Measurements from ENCODE around the gene STK4. TPM values are rescaled to one million over a fixed set of nuclear protein-coding genes. Genes with fewer than 3 reads are reported as not detected.

STK4 gene
- total RNA-seq, 1 experiment from 2014 or later: 41.2 TPM

GRCh38 chr20:45117581-45117980 lies 151.3 kb downstream of the STK4 start:
- H3K27ac Mint-ChIP-seq: no peak overlapping the region
- H3K27me3 Mint-ChIP-seq (ENCODE audit: low read depth): peaks cover 14% of the 10 kb centered on the region; the same call in 1 of the 2 replicates
- H3K4me1 Mint-ChIP-seq: peaks cover 8% of the 10 kb centered on the region; the same call in 1 of the 2 replicates
- no peaks in the 10 kb centered on the region for H3K36me3 Mint-ChIP-seq
- CTCF ChIA-PET: interaction anchor here (0.9 to 2.0 kb wide), 5 partner anchors 21 to 194 kb away, joined by 3 to 12 read pairs (median 4); no protein-coding TSS in a partner anchor
- H3K4me3 Mint-ChIP-seq: no peak overlapping the region
- H3K9me3 Mint-ChIP-seq: no peaks in the 10 kb centered on the region
- ATAC-seq (peak; percentile 44; the same call in 1 of the 2 replicates), DNase-seq (ENCODE audit: low spot score) (no peak)
- POLR2A ChIA-PET: no interaction called here
- TF ChIP-seq FOXP4 (CRISPR knock-in tag; IDR thresholded peaks at IDR 0.05) (no peak), CREB1 (CRISPR knock-in tag; IDR thresholded peaks at IDR 0.05) (no peak), GABPB1 (CRISPR knock-in tag; IDR thresholded peaks at IDR 0.05) (no peak), MYBL2 (CRISPR knock-in tag; IDR thresholded peaks at IDR 0.05) (no peak), KAT7 (CRISPR knock-in tag; IDR thresholded peaks at IDR 0.05; ENCODE audit: borderline replicate concordance) (no peak), ETV6 (CRISPR knock-in tag; IDR thresholded peaks at IDR 0.05) (no peak)
- TF ChIP-seq, protein P1, sequence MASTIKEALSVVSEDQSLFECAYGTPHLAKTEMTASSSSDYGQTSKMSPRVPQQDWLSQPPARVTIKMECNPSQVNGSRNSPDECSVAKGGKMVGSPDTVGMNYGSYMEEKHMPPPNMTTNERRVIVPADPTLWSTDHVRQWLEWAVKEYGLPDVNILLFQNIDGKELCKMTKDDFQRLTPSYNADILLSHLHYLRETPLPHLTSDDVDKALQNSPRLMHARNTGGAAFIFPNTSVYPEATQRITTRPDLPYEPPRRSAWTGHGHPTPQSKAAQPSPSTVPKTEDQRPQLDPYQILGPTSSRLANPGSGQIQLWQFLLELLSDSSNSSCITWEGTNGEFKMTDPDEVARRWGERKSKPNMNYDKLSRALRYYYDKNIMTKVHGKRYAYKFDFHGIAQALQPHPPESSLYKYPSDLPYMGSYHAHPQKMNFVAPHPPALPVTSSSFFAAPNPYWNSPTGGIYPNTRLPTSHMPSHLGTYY (CRISPR knock-in tag; IDR thresholded peaks at IDR 0.05): no peak
- TF ChIP-seq, protein P2, sequence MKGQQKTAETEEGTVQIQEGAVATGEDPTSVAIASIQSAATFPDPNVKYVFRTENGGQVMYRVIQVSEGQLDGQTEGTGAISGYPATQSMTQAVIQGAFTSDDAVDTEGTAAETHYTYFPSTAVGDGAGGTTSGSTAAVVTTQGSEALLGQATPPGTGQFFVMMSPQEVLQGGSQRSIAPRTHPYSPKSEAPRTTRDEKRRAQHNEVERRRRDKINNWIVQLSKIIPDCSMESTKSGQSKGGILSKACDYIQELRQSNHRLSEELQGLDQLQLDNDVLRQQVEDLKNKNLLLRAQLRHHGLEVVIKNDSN (CRISPR knock-in tag; IDR thresholded peaks at IDR 0.05): no peak
- TF ChIP-seq, protein P3, sequence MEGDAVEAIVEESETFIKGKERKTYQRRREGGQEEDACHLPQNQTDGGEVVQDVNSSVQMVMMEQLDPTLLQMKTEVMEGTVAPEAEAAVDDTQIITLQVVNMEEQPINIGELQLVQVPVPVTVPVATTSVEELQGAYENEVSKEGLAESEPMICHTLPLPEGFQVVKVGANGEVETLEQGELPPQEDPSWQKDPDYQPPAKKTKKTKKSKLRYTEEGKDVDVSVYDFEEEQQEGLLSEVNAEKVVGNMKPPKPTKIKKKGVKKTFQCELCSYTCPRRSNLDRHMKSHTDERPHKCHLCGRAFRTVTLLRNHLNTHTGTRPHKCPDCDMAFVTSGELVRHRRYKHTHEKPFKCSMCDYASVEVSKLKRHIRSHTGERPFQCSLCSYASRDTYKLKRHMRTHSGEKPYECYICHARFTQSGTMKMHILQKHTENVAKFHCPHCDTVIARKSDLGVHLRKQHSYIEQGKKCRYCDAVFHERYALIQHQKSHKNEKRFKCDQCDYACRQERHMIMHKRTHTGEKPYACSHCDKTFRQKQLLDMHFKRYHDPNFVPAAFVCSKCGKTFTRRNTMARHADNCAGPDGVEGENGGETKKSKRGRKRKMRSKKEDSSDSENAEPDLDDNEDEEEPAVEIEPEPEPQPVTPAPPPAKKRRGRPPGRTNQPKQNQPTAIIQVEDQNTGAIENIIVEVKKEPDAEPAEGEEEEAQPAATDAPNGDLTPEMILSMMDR (IDR thresholded peaks at IDR 0.05): no peak
- TF ChIP-seq, protein P4, sequence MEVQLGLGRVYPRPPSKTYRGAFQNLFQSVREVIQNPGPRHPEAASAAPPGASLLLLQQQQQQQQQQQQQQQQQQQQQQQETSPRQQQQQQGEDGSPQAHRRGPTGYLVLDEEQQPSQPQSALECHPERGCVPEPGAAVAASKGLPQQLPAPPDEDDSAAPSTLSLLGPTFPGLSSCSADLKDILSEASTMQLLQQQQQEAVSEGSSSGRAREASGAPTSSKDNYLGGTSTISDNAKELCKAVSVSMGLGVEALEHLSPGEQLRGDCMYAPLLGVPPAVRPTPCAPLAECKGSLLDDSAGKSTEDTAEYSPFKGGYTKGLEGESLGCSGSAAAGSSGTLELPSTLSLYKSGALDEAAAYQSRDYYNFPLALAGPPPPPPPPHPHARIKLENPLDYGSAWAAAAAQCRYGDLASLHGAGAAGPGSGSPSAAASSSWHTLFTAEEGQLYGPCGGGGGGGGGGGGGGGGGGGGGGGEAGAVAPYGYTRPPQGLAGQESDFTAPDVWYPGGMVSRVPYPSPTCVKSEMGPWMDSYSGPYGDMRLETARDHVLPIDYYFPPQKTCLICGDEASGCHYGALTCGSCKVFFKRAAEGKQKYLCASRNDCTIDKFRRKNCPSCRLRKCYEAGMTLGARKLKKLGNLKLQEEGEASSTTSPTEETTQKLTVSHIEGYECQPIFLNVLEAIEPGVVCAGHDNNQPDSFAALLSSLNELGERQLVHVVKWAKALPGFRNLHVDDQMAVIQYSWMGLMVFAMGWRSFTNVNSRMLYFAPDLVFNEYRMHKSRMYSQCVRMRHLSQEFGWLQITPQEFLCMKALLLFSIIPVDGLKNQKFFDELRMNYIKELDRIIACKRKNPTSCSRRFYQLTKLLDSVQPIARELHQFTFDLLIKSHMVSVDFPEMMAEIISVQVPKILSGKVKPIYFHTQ (CRISPR knock-in tag; IDR thresholded peaks at IDR 0.05): no peak
- TF ChIP-seq, protein P5, sequence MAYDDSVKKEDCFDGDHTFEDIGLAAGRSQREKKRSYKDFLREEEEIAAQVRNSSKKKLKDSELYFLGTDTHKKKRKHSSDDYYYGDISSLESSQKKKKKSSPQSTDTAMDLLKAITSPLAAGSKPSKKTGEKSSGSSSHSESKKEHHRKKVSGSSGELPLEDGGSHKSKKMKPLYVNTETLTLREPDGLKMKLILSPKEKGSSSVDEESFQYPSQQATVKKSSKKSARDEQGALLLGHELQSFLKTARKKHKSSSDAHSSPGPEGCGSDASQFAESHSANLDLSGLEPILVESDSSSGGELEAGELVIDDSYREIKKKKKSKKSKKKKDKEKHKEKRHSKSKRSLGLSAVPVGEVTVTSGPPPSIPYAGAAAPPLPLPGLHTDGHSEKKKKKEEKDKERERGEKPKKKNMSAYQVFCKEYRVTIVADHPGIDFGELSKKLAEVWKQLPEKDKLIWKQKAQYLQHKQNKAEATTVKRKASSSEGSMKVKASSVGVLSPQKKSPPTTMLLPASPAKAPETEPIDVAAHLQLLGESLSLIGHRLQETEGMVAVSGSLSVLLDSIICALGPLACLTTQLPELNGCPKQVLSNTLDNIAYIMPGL (CRISPR knock-in tag; IDR thresholded peaks at IDR 0.05): no peak

GRCh38 chr20:45118028-45118427 lies 151.7 kb downstream of the STK4 start:
- Mint-ChIP-seq H3K4me3 (no peak overlapping the region), H3K9me3 (no peaks in the 10 kb centered on the region), H3K27me3 (ENCODE audit: low read depth) (peaks cover 14% of the 10 kb centered on the region; the same call in 1 of the 2 replicates), H3K27ac (no peak overlapping the region), H3K36me3 (no peaks in the 10 kb centered on the region), H3K4me1 (peaks cover 8% of the 10 kb centered on the region; the same call in 1 of the 2 replicates)
- POLR2A ChIA-PET: no interaction called here
- ATAC-seq (no peak), DNase-seq (ENCODE audit: low spot score) (no peak)
- CTCF ChIA-PET: interaction anchor here (0.9 to 2.0 kb wide), 5 partner anchors 21 to 194 kb away, joined by 3 to 12 read pairs (median 4); no protein-coding TSS in a partner anchor
- TF ChIP-seq, protein P6, sequence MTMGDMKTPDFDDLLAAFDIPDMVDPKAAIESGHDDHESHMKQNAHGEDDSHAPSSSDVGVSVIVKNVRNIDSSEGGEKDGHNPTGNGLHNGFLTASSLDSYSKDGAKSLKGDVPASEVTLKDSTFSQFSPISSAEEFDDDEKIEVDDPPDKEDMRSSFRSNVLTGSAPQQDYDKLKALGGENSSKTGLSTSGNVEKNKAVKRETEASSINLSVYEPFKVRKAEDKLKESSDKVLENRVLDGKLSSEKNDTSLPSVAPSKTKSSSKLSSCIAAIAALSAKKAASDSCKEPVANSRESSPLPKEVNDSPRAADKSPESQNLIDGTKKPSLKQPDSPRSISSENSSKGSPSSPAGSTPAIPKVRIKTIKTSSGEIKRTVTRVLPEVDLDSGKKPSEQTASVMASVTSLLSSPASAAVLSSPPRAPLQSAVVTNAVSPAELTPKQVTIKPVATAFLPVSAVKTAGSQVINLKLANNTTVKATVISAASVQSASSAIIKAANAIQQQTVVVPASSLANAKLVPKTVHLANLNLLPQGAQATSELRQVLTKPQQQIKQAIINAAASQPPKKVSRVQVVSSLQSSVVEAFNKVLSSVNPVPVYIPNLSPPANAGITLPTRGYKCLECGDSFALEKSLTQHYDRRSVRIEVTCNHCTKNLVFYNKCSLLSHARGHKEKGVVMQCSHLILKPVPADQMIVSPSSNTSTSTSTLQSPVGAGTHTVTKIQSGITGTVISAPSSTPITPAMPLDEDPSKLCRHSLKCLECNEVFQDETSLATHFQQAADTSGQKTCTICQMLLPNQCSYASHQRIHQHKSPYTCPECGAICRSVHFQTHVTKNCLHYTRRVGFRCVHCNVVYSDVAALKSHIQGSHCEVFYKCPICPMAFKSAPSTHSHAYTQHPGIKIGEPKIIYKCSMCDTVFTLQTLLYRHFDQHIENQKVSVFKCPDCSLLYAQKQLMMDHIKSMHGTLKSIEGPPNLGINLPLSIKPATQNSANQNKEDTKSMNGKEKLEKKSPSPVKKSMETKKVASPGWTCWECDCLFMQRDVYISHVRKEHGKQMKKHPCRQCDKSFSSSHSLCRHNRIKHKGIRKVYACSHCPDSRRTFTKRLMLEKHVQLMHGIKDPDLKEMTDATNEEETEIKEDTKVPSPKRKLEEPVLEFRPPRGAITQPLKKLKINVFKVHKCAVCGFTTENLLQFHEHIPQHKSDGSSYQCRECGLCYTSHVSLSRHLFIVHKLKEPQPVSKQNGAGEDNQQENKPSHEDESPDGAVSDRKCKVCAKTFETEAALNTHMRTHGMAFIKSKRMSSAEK (CRISPR knock-in tag; IDR thresholded peaks at IDR 0.05; ENCODE audit: borderline replicate concordance): no peak
- TF ChIP-seq ZNF121 (CRISPR knock-in tag; IDR thresholded peaks at IDR 0.05) (no peak), OVOL2 (CRISPR knock-in tag; IDR thresholded peaks at IDR 0.05; ENCODE audit: borderline replicate concordance) (no peak), HMGA2 (CRISPR knock-in tag; IDR thresholded peaks at IDR 0.05) (no peak), EMX1 (CRISPR knock-in tag; IDR thresholded peaks at IDR 0.05) (no peak), ZNF263 (CRISPR knock-in tag; IDR thresholded peaks at IDR 0.05; ENCODE audit: low read depth) (no peak), TP53 (CRISPR knock-in tag; IDR thresholded peaks at IDR 0.05) (no peak), SOX15 (CRISPR knock-in tag; IDR thresholded peaks at IDR 0.05) (no peak), RELA (CRISPR knock-in tag; IDR thresholded peaks at IDR 0.05; ENCODE audit: borderline replicate concordance) (no peak), NR2C2 (CRISPR knock-in tag; IDR thresholded peaks at IDR 0.05) (no peak)
